Natural killer cell (primary cell): ENCODE results near the gene SRGAP3. TPM values are rescaled to one million over a fixed set of nuclear protein-coding genes. Genes with fewer than 3 reads are reported as not detected.

Source experiments
- ATAC-seq, 3 donors: fragments of 150-1000 bp in 2 of 3; fragments of 200-7000 bp in 1 of 3; cut with Tn5 transposase; 1 replicate in 1 of 3; 2 replicates in 2 of 3; pipeline ENCODE4 v1.10.0; 2021; ENCODE audit warnings: mild to moderate bottlenecking in 2 of 3, moderate library complexity in 2 of 3
- DNase-seq, 2 donors: peaks; one replicate each; pipeline versions ENCODE4 v3.0.0 to v3.0.0-alpha.2; 2013 to 2021; ENCODE audit warnings: mixed read lengths in 1 of 2
- H3K27ac ChIP-seq: one replicate; pipeline ENCODE4 v1.5.1; 2013; ENCODE audit warnings: mild to moderate bottlenecking, low read length
- H3K27me3 ChIP-seq: one replicate; pipeline ENCODE4 v1.6.1; 2013; ENCODE audit warnings: low read length; ENCODE audit not compliant: control insufficient read depth, insufficient read depth
- H3K36me3 ChIP-seq: one replicate; pipeline ENCODE4 v1.6.1; 2013; ENCODE audit warnings: low read length; ENCODE audit not compliant: control insufficient read depth, insufficient read depth
- H3K4me1 ChIP-seq: one replicate; pipeline ENCODE4 v1.6.1; 2013; ENCODE audit warnings: low read length; ENCODE audit not compliant: control insufficient read depth, insufficient read depth
- H3K4me3 ChIP-seq: one replicate; pipeline ENCODE4 v1.5.1; 2013; ENCODE audit warnings: low read length
- H3K9me3 ChIP-seq: one replicate; pipeline ENCODE4 v1.6.1; 2013; ENCODE audit warnings: low read length; ENCODE audit not compliant: control insufficient read depth, insufficient read depth
- H3K27ac Mint-ChIP-seq, 2 donors: one replicate each; pipeline ENCODE4 v1.8.0; 2022; ENCODE audit warnings: mild to moderate bottlenecking in 2 of 2, mixed read lengths in 2 of 2, moderate library complexity in 1 of 2
- H3K27me3 Mint-ChIP-seq, 2 donors: one replicate each; pipeline ENCODE4 v1.8.0; 2022; ENCODE audit warnings: low read depth in 2 of 2, mixed read lengths in 2 of 2
- H3K36me3 Mint-ChIP-seq: one replicate; pipeline ENCODE4 v1.8.0; 2022; ENCODE audit warnings: mixed read lengths
- H3K4me1 Mint-ChIP-seq, 2 donors: one replicate each; pipeline ENCODE4 v1.8.0; 2022; ENCODE audit warnings: mixed read lengths in 2 of 2
- H3K4me3 Mint-ChIP-seq: one replicate; pipeline ENCODE4 v1.8.0; 2022; ENCODE audit warnings: mild to moderate bottlenecking, moderate library complexity, mixed read lengths
- H3K9me3 Mint-ChIP-seq, 2 donors: one replicate each; pipeline ENCODE4 v1.8.0; 2022; ENCODE audit warnings: mixed read lengths in 2 of 2
- CTCF ChIP-seq: fragments of 200-600 bp; IDR thresholded peaks from one replicate; pipeline ENCODE4 v1.8.0; 2022; ENCODE audit warnings: antibody characterized with exemption
- WGBS: methylation state at CpG from one replicate; pipeline ENCODE4 v1.1.7; 2013; ENCODE audit warnings: missing lambda C conversion rate; ENCODE audit not compliant: insufficient coverage; 5-methylcytosine and 5-hydroxymethylcytosine counted together
- intact Hi-C: fragments of 100-400 bp; cut with micrococcal nuclease; formaldehyde crosslinking; loops from one replicate; pipeline ENCODE4 v1.14.2; 2022
- total RNA-seq, 4 donors: library from RNA; stranded (reverse); fragments of 120-200 nt in 1 of 4; gene quantifications; one replicate each; pipeline versions ENCODE4 v1.2.3 to v1.2.4, GENCODE V29; 2013 to 2022

The SRGAP3 gene
- total RNA-seq, 3 donors from 2014 or later (not counting 1 experiment from before 2014, with no cell fraction given): 2.5 to 14.9 (median 3.0) TPM

GRCh38 chr3:9271903-9272302 lies 22.5 kb upstream of the SRGAP3 start:
- H3K27me3 ChIP-seq: no peaks in the 10 kb centered on the region
- intact Hi-C loops: no loop called here
- Mint-ChIP-seq H3K9me3 (no peaks in the 10 kb centered on the region), H3K4me1 (no peaks in the 10 kb centered on the region), H3K4me3 (no peak overlapping the region), H3K27ac (no peak overlapping the region), H3K36me3 (no peaks in the 10 kb centered on the region), H3K27me3 (peaks cover 8 to 23% of the 10 kb centered on the region in 2 donors)
- H3K27ac ChIP-seq: no peak overlapping the region
- TF ChIP-seq CTCF: no peak
- 59% methylated on average over 3 of the region's 6 CpGs for WGBS
- H3K36me3 ChIP-seq: no peaks in the 10 kb centered on the region
- no peaks in the 10 kb centered on the region for H3K4me1 ChIP-seq
- no peak for DNase-seq
- ATAC-seq: no peak
- no peaks in the 10 kb centered on the region for H3K9me3 ChIP-seq
- H3K4me3 ChIP-seq: no peak overlapping the region

- intact Hi-C loops: no loop called here
- WGBS: 83% methylated on average over 4 of the region's 4 CpGs
- H3K4me3 ChIP-seq: no peak overlapping the region
- no peak for ATAC-seq
- no peak overlapping the region for H3K27ac ChIP-seq
- no peaks in the 10 kb centered on the region for H3K9me3 Mint-ChIP-seq
- no peak for DNase-seq
- H3K9me3 ChIP-seq: no peaks in the 10 kb centered on the region
- H3K27me3 ChIP-seq: no peaks in the 10 kb centered on the region
- H3K27ac Mint-ChIP-seq: no peak overlapping the region
- no peak overlapping the region for H3K4me3 Mint-ChIP-seq
- H3K36me3 Mint-ChIP-seq: no peaks in the 10 kb centered on the region
- no peaks in the 10 kb centered on the region for H3K36me3 ChIP-seq
- no peaks in the 10 kb centered on the region for H3K4me1 Mint-ChIP-seq
- H3K4me1 ChIP-seq: no peaks in the 10 kb centered on the region
- H3K27me3 Mint-ChIP-seq: peaks cover 5 to 23% of the 10 kb centered on the region in 2 donors
- no peak for TF ChIP-seq CTCF
Measured at GRCh38 chr3:9270704-9271103, 21.3 kb upstream of the SRGAP3 start.

- no peaks in the 10 kb centered on the region for H3K9me3 Mint-ChIP-seq
- no peaks in the 10 kb centered on the region for H3K4me1 Mint-ChIP-seq
- H3K9me3 ChIP-seq: no peaks in the 10 kb centered on the region
- no peaks in the 10 kb centered on the region for H3K4me1 ChIP-seq
- H3K4me3 Mint-ChIP-seq: no peak overlapping the region
- ATAC-seq (no peak), DNase-seq (no peak)
- H3K27ac ChIP-seq: no peak overlapping the region
- no peaks in the 10 kb centered on the region for H3K36me3 ChIP-seq
- TF ChIP-seq CTCF: no peak
- no peak overlapping the region for H3K4me3 ChIP-seq
- H3K27me3 Mint-ChIP-seq: peaks cover 8 to 15% of the 10 kb centered on the region in 2 donors
- no peak overlapping the region for H3K27ac Mint-ChIP-seq
- intact Hi-C loops: no loop called here
- H3K27me3 ChIP-seq: no peaks in the 10 kb centered on the region
- WGBS: 96% methylated on average over 2 of the region's 3 CpGs
- H3K36me3 Mint-ChIP-seq: no peaks in the 10 kb centered on the region
Measured at GRCh38 chr3:9266716-9267115, 17.3 kb upstream of the SRGAP3 start.

GRCh38 chr3:9260305-9260704 lies 10.9 kb upstream of the SRGAP3 start:
- Mint-ChIP-seq H3K4me1 (no peaks in the 10 kb centered on the region), H3K36me3 (no peaks in the 10 kb centered on the region), H3K9me3 (no peaks in the 10 kb centered on the region), H3K4me3 (no peak overlapping the region), H3K27me3 (peaks cover 15 to 30% of the 10 kb centered on the region in 2 donors), H3K27ac (no peak overlapping the region)
- no peaks in the 10 kb centered on the region for H3K9me3 ChIP-seq
- ATAC-seq: no peak
- no peak overlapping the region for H3K27ac ChIP-seq
- no peak for DNase-seq
- no peaks in the 10 kb centered on the region for H3K4me1 ChIP-seq
- 92% methylated on average over 12 of the region's 12 CpGs for WGBS
- no peak overlapping the region for H3K4me3 ChIP-seq
- no peaks in the 10 kb centered on the region for H3K27me3 ChIP-seq
- intact Hi-C loops: no loop called here
- no peak for TF ChIP-seq CTCF
- no peaks in the 10 kb centered on the region for H3K36me3 ChIP-seq
